Thymus (tissue), 11 donors: ENCODE data around the gene NWD2. TPM values are rescaled to one million over a fixed set of nuclear protein-coding genes. Genes with fewer than 3 reads are reported as not detected.

Experiments used
- DNase-seq, 9 donors: peaks; one replicate each; pipeline ENCODE4 v3.0.0-alpha.2; 2013; ENCODE audit warnings: low spot score in 9 of 9, low read depth in 6 of 9, missing footprints in 1 of 9
- H3K27ac ChIP-seq, 2 donors: one replicate each; pipeline ENCODE4 v1.5.1; 2013; ENCODE audit warnings: control low read depth in 1 of 2, low read depth in 1 of 2, low read length in 1 of 2, mild to moderate bottlenecking in 1 of 2, moderate library complexity in 1 of 2
- H3K27me3 ChIP-seq, 2 donors: one replicate each; pipeline ENCODE4 v1.5.1; 2013; ENCODE audit warnings: low read length in 1 of 2; ENCODE audit not compliant: control insufficient read depth in 2 of 2, insufficient read depth in 1 of 2
- H3K36me3 ChIP-seq, 2 donors: one replicate each; pipeline ENCODE4 v1.5.1; 2013; ENCODE audit warnings: low read length in 1 of 2, mild to moderate bottlenecking in 1 of 2, moderate library complexity in 1 of 2; ENCODE audit not compliant: control insufficient read depth in 2 of 2, insufficient read depth in 2 of 2
- H3K4me1 ChIP-seq, 2 donors: one replicate each; pipeline ENCODE4 v1.5.1; 2013; ENCODE audit warnings: low read length in 2 of 2; ENCODE audit not compliant: control insufficient read depth in 2 of 2, insufficient read depth in 2 of 2
- H3K4me3 ChIP-seq, 2 donors: one replicate each; pipeline ENCODE4 v1.5.1; 2013; ENCODE audit warnings: low read length in 2 of 2, control low read depth in 1 of 2, mild to moderate bottlenecking in 1 of 2
- H3K9me3 ChIP-seq, 2 donors: one replicate each; pipeline ENCODE4 v1.5.1; 2013; ENCODE audit warnings: low read length in 1 of 2, mild to moderate bottlenecking in 1 of 2; ENCODE audit not compliant: control insufficient read depth in 2 of 2, insufficient read depth in 1 of 2
- WGBS: extraction: QIAGEN DNeasy Blood & Tissue Kit; methylation state at CpG from one replicate; pipeline ENCODE4 v1.1.7; 2013; 5-methylcytosine and 5-hydroxymethylcytosine counted together
- polyA plus RNA-seq: library from polyadenylated mRNA; stranded (reverse); fragments of 200-250 nt; gene quantifications from one replicate; pipeline ENCODE4 v1.2.3, GENCODE V29; 2013
- total RNA-seq: library from RNA; stranded (reverse); fragments of 120-200 nt; gene quantifications from one replicate; pipeline ENCODE4 v1.2.4, GENCODE V29; 2013
- donor health status: healthy.

NWD2 gene
- total and polyA plus RNA-seq, 2 donors, result under 0.01 to 0.11 TPM

- Histone ChIP-seq H3K4me1 (no peaks in the 10 kb centered on the region), H3K27me3 (peaks cover 0 to 3% of the 10 kb centered on the region in 2 donors), H3K27ac (no peak overlapping the region), H3K4me3 (no peak overlapping the region), H3K9me3 (no peaks in the 10 kb centered on the region), H3K36me3 (no peaks in the 10 kb centered on the region)
- no peak for DNase-seq
- WGBS, result 91% methylated on average over 7 of the region's 7 CpGs
Measured at GRCh38 chr4:37464373-37465128, 220.0 kb downstream of the NWD2 start.

GRCh38 chr4:37465296-37465695, 220.8 kb downstream of the NWD2 start:
- no peak overlapping the region for H3K27ac ChIP-seq
- H3K9me3 ChIP-seq, result no peaks in the 10 kb centered on the region
- H3K27me3 ChIP-seq, result peaks cover 0 to 3% of the 10 kb centered on the region in 2 donors
- no peaks in the 10 kb centered on the region for H3K4me1 ChIP-seq
- H3K36me3 ChIP-seq, result no peaks in the 10 kb centered on the region
- 85% methylated on average over 5 of the region's 5 CpGs for WGBS
- H3K4me3 ChIP-seq, result no peak overlapping the region
- DNase-seq, result no peak

DNA sequence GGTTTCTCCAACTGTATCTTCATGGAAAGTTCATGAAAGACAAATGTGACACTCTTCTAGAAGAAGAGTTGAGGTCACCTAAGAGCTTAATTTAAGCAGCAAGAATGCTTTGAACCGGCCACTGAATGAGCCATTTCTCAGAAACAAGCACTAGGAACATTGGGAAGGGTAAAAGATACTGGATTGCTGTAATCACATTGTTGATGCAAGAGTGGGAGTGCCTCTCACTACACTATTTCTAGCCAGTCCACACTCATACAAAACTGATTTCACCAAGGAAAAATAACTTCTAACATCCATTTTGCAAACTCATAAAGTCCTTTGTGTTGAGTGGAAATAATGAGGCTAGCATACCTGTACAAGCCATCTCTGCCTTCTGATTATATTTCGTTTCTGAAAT, 221.3 kb downstream of the NWD2 start:
- no peaks in the 10 kb centered on the region for H3K36me3 ChIP-seq
- 90% methylated on average over 2 of the region's 2 CpGs for WGBS
- no peaks in the 10 kb centered on the region for H3K4me1 ChIP-seq
- no peak for DNase-seq
- H3K9me3 ChIP-seq, result no peaks in the 10 kb centered on the region
- H3K27me3 ChIP-seq, result peaks cover 0 to 3% of the 10 kb centered on the region in 2 donors
- no peak overlapping the region for H3K4me3 ChIP-seq
- H3K27ac ChIP-seq, result no peak overlapping the region

GRCh38 chr4:37467223-37467622, 222.7 kb downstream of the NWD2 start:
- Histone ChIP-seq H3K9me3 (no peaks in the 10 kb centered on the region), H3K36me3 (no peaks in the 10 kb centered on the region), H3K4me1 (no peaks in the 10 kb centered on the region), H3K27me3 (peaks cover 0 to 3% of the 10 kb centered on the region in 2 donors), H3K4me3 (no peak overlapping the region), H3K27ac (no peak overlapping the region)
- WGBS, result 79% methylated on average over 3 of the region's 3 CpGs
- DNase-seq, result no peak

DNA sequence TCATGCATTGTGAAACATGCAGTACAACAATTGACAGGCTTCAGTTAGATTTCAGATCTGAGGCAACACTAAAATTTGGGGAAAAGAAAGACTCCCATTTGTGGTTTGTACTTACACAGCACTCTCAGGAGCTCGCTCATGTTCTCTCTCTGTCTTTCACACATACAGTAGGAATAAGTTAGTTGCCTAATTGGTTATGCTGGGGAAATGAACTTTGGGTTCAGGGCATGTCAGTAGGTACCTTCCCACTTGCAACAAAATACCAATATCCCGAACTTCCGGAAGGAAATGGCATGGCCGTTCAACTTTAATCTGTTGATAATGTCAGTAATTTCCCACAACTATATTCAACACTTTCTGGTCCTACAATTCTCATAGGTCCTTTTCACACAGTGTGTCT, 223.3 kb downstream of the NWD2 start:
- Histone ChIP-seq H3K27ac (no peak overlapping the region), H3K4me1 (no peaks in the 10 kb centered on the region), H3K27me3 (peaks cover 0 to 3% of the 10 kb centered on the region in 2 donors), H3K9me3 (no peaks in the 10 kb centered on the region), H3K4me3 (no peak overlapping the region), H3K36me3 (no peaks in the 10 kb centered on the region)
- 82% methylated on average over 4 of the region's 4 CpGs for WGBS
- no peak for DNase-seq

- no peaks in the 10 kb centered on the region for H3K4me1 ChIP-seq
- no peak overlapping the region for H3K27ac ChIP-seq
- WGBS, result 94% methylated on average over 2 of the region's 2 CpGs
- H3K36me3 ChIP-seq, result no peaks in the 10 kb centered on the region
- H3K27me3 ChIP-seq, result peaks cover 0 to 3% of the 10 kb centered on the region in 2 donors
- DNase-seq, result no peak
- H3K9me3 ChIP-seq, result no peaks in the 10 kb centered on the region
- H3K4me3 ChIP-seq, result no peak overlapping the region
Measured at GRCh38 chr4:37469286-37469685, 224.7 kb downstream of the NWD2 start.

DNA sequence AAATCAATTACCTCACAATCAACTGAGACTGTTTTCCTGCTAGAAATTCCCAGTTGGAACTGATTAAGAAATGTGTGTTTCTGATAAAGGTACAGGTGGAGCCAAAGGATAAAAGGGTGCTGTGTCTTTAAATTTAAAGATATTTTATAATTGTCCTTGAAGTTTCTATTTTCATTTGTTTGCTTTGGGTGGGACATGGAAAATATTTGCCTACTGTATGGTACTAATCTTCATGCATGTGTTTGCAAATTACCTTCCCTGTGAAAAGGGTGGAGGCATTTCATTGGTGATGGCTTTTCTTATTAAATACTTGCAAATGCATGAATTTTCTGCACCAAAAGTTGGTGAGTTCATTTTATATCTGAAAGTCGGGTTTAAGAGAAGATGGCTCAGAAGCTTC, 225.7 kb downstream of the NWD2 start:
- Histone ChIP-seq H3K36me3 (no peaks in the 10 kb centered on the region), H3K4me3 (no peak overlapping the region), H3K9me3 (no peaks in the 10 kb centered on the region), H3K4me1 (no peaks in the 10 kb centered on the region), H3K27me3 (peaks cover 0 to 3% of the 10 kb centered on the region in 2 donors), H3K27ac (no peak overlapping the region)
- no peak for DNase-seq
- WGBS, result 96% methylated on average over 1 of the region's 1 CpG

DNA sequence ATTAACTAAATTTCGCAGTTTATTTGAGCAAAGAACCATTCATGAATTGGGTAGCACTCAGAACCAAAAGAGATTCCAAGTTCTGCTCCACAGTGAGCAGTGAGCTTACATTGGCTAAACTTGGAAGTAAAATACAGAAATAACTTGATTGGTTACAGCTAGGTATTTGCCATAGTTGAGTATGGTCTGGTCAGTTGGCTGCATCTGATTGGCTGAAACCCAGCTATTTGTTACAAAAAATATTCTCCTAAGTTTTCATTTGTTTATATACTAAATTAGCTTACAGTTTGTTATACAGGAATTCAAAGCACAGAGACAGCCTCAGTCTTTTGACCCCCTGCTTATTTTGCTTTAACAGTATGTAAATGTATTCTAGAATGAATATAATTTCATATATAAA, 226.6 kb downstream of the NWD2 start:
- WGBS, result 98% methylated on average over 1 of the region's 1 CpG
- H3K4me1 ChIP-seq, result no peaks in the 10 kb centered on the region
- no peak overlapping the region for H3K4me3 ChIP-seq
- DNase-seq, result no peak
- peaks cover 0 to 3% of the 10 kb centered on the region in 2 donors for H3K27me3 ChIP-seq
- no peaks in the 10 kb centered on the region for H3K36me3 ChIP-seq
- no peak overlapping the region for H3K27ac ChIP-seq
- H3K9me3 ChIP-seq, result no peaks in the 10 kb centered on the region

DNA sequence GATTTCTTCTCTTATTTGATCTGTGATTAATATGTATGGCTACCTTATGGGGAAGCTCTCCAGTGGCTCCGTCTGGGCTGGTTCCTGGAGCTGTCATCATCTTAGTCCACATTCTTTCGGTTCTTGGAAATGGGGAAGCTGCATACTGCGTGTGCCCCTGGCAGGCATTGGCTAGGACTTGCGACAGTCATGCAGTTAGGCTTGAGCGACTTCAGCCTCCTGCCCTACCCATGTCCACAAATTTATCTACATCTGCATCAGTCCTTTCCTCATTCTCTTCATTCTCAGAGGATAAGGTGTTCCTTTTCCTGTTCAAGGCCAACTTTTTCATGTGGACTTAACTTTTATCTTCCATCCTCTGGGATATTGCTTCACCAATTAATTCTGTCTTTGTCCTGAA, 227.4 kb downstream of the NWD2 start:
- Histone ChIP-seq H3K4me1 (no peaks in the 10 kb centered on the region), H3K27me3 (peaks cover 0 to 3% of the 10 kb centered on the region in 2 donors), H3K36me3 (no peaks in the 10 kb centered on the region), H3K27ac (no peak overlapping the region), H3K4me3 (no peak overlapping the region), H3K9me3 (no peaks in the 10 kb centered on the region)
- WGBS, result 47% methylated on average over 5 of the region's 5 CpGs
- DNase-seq, result no peak
